ENCODE data around the gene ROR1.
"Not testable (repeated sequence)": the region's sequence is repeated elsewhere in the genome, so short reads cannot be mapped to it uniquely, and the experiment has no call there.

Gene ROR1

DNA sequence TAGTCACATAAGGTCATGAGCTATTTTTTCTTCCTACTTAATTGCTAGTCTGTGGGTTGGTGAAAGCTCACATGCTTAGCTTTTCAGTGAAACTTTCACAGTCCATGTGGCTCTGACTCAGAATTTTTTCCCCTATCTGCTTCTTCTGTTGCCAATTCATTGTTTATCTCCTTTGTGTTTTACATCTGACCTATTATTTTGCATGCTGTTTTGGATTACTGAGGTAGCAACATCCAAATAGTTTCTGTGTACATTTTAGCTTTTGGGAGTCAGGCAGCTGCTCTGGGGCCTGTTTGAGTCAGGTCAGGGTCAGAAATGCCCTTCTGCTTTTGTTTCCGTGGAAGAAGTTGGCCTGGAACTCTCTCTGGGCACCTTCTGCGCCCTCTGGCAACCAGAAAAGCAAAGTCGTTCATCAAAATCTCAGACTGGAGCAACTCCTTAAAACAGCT is 40.0 kb downstream of the ROR1 start:
- H3K36me3 Mint-ChIP-seq (ENCODE audit: low read depth): no peaks in the 10 kb centered on the region
- H3K27ac Mint-ChIP-seq: no peak overlapping the region
- no peak for DNase-seq (ENCODE audit: low spot score)
- no peak overlapping the region for H3K4me3 Mint-ChIP-seq
- H3K9me3 Mint-ChIP-seq: no peaks in the 10 kb centered on the region
- H3K4me1 Mint-ChIP-seq (ENCODE audit: low read depth): no peaks in the 10 kb centered on the region
- H3K27me3 Mint-ChIP-seq (ENCODE audit: low read depth): peaks cover 6% of the 10 kb centered on the region

DNA sequence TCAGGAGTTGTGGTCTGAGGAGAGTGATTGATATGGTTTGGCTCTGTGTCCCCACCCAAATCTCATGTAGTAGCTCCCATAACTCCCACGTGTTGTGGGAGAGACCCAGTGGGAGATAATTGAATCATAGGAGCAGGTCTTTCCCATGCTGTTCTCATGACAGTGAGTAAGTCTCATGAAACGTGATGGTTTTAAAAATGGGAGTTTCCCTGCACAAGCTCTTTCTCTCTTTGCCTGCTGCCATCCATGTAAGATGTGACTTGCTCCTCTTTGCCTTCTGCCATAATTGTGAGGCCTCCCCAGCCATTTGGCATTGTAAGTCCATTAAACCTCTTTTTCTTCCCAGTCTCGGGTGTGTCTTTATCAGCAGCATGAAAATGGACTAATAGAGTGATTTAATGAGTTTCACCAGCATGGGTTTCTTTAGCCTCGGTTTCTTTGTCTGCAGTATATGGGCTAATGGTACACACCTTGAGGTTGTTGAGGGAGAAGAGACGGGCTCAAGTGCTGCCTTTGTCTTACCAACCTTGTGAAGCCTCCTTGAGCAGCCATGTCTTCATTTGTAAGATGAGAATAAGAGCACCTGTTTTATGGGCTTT is 42.5 kb downstream of the ROR1 start:
- not testable (repeated sequence) for DNase-seq (ENCODE audit: low spot score); H3K27ac Mint-ChIP-seq; H3K4me1 Mint-ChIP-seq (ENCODE audit: low read depth); H3K4me3 Mint-ChIP-seq; H3K9me3 Mint-ChIP-seq; H3K36me3 Mint-ChIP-seq (ENCODE audit: low read depth)
- H3K27me3 Mint-ChIP-seq (ENCODE audit: low read depth): peaks cover 11% of the 10 kb centered on the region

DNA sequence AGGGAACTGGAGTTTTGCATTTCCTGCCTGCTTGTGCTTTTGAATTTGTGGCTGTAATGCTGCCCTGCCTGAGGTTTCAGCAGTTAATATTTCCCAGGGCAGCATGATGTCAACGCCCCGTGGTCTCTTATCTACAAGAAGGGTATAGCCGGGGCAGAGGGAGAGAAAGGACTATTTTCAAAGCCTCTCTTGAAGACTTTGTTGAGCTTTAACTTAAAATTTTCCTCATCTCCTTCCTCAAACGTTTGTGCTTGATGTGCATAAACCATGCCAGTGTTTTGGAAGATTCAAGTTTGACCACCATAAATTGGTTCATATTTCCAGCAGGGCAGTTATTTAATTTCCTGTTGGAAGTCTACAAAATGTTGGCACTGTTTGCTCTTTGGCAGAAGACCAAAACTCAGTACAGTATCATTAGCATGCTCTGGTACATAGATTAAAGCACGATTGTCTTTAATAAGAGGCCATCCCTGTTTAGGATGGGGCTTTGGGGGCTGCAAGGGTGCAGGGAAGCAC is 43.4 kb downstream of the ROR1 start:
- DNase-seq (ENCODE audit: low spot score): no peak
- Mint-ChIP-seq H3K4me1 (ENCODE audit: low read depth) (no peaks in the 10 kb centered on the region), H3K27me3 (ENCODE audit: low read depth) (peaks cover 11% of the 10 kb centered on the region), H3K4me3 (no peak overlapping the region), H3K9me3 (no peaks in the 10 kb centered on the region), H3K27ac (no peak overlapping the region), H3K36me3 (ENCODE audit: low read depth) (no peaks in the 10 kb centered on the region)

DNA sequence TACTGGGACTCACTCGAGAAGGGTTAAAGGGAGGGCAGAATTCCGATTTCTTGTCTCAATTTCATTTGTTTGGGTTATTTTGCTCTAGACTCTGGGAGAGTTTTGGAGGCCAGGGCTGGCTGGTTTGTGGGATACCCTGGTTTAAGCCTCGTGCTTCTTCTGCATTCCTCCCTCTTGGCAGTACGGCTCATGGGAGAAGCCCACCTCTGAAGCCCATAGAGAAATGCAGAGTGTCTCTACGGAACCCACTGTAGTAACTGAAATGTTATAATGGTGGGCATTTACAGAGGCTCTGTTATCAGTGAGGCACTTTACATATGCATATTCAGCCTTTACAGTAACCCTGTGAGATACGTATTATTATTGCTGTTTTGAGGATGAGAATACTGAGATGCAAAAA is 43.9 kb downstream of the ROR1 start:
- peaks cover 11% of the 10 kb centered on the region for H3K27me3 Mint-ChIP-seq (ENCODE audit: low read depth)
- no peak overlapping the region for H3K4me3 Mint-ChIP-seq
- H3K36me3 Mint-ChIP-seq (ENCODE audit: low read depth): no peaks in the 10 kb centered on the region
- H3K27ac Mint-ChIP-seq: no peak overlapping the region
- DNase-seq (ENCODE audit: low spot score): no peak
- H3K4me1 Mint-ChIP-seq (ENCODE audit: low read depth): no peaks in the 10 kb centered on the region
- no peaks in the 10 kb centered on the region for H3K9me3 Mint-ChIP-seq

DNA sequence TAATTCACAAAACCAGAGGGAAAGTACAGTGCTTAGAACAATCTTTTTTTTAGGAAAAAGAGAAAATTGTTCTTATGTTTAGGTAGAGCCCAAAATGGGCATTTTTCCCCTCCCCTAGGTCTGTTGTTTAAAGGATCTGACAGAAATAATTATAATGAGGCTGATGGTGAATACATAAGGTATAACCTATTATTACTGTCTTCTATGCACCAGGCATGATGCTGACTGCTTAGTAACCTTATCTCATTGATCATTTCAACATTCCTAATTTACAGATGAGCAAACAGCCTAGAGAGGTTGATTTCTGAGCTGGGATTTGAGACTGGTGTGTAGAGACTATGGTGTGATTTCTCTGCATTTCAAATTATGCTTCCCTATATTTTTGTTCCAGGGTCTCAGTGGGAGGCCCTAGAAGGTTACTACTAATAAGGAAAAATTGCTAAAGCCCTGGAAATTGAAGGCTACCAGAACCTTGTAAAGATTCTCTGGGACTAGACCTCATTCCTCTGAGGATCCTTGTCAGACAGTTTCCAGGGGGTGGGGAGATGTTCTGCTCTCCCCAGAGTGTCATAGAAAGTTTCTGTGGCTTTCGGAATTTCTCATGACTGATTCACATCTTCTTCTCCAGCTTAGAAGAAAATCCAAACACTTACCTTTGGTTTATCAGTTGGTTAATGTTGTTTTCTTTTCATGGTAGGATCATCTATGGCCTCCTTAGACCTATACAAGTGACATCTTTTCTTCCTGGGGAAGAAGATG is 44.9 kb downstream of the ROR1 start:
- Mint-ChIP-seq H3K27ac (no peak overlapping the region), H3K36me3 (ENCODE audit: low read depth) (no peaks in the 10 kb centered on the region), H3K9me3 (no peaks in the 10 kb centered on the region), H3K4me1 (ENCODE audit: low read depth) (no peaks in the 10 kb centered on the region), H3K27me3 (ENCODE audit: low read depth) (peaks cover 11% of the 10 kb centered on the region), H3K4me3 (no peak overlapping the region)
- no peak for DNase-seq (ENCODE audit: low spot score)

DNA sequence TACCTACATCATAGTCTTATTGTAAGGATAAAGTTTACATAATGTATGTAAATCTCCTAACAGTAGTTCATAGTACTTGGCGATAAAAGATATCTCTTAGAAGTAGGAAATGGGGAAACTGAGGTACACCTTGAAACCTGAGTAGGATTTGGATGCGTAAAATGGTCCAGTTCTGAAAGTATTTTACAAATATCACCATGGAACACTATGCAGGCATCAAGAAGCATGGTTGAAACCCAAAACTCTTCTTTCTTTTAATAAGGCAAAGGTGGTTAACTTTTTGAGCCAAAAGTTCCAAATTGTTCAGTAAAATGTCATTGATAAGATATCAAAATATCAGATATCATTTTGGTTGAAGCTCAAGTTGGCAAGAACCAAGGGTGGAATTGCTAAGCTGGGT is 46.0 kb downstream of the ROR1 start:
- Mint-ChIP-seq H3K36me3 (ENCODE audit: low read depth) (no peaks in the 10 kb centered on the region), H3K9me3 (no peaks in the 10 kb centered on the region), H3K4me3 (no peak overlapping the region), H3K27me3 (ENCODE audit: low read depth) (peaks cover 11% of the 10 kb centered on the region), H3K4me1 (ENCODE audit: low read depth) (no peaks in the 10 kb centered on the region), H3K27ac (no peak overlapping the region)
- DNase-seq (ENCODE audit: low spot score): no peak

DNA sequence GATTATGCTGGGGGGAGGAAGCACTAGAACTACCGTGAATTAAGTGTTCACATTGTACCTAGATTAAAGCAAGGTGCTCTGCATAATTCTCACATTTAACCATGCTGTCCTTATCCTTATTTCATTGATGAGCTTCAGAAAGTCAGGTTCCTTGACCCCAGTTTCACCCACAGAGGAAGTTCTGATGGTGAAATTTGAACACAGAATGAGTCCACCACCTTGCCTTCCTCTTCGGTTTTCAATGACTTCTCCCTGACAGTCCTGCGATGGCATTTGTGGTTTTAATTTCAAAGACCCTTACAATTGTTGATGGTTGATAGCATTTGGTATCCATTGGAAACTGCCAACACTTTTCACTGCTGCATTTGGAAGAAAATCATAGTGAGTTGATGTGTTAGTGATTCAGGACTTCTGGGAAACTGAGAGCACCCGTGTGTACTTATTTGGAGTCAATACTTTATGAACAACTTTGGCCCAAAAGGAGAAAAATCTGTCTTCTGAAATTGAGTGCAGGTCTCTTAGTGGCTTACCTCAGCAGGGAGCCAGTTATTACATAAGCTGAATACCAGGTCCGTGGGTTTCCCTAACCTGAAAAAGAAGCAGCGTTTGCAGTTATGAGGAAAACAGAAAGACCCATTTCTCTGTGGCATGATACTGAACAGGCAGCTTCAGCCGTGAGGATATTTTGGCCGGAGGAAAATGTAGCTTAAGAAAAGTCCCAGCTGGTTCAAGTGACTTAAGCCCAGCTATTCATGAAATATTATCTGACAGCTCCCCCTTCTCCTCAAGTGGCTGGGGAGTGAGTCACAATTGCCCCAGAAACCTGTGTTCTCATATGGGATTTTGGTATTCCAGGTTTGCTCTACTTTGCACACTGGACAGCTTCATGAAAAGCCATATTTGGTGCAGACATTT is 47.5 kb downstream of the ROR1 start:
- Mint-ChIP-seq H3K36me3 (ENCODE audit: low read depth) (no peaks in the 10 kb centered on the region), H3K4me3 (no peak overlapping the region), H3K27me3 (ENCODE audit: low read depth) (peaks cover 12% of the 10 kb centered on the region), H3K27ac (no peak overlapping the region), H3K4me1 (ENCODE audit: low read depth) (no peaks in the 10 kb centered on the region), H3K9me3 (no peaks in the 10 kb centered on the region)
- no peak for DNase-seq (ENCODE audit: low spot score)

DNA sequence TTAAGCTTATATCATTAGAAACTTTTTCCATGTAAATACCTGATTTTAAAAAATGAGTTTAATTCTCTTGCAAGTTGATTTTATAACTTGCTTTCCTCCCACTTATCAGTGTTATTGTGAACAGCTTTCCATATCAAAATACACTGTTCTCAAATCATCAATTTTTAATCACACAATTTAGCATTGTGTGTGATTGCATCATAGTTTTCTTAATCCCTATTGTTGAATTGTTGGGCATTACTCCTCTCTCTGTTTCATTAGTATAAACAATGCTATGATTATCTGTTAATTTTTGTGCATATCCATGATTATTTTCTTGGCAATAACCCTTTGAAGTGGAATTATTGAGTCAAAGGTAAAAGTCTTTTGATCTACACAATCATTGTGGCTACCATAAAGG is 48.7 kb downstream of the ROR1 start:
- Mint-ChIP-seq H3K4me1 (ENCODE audit: low read depth) (no peaks in the 10 kb centered on the region), H3K27me3 (ENCODE audit: low read depth) (peaks cover 14% of the 10 kb centered on the region), H3K4me3 (no peak overlapping the region), H3K27ac (no peak overlapping the region), H3K36me3 (ENCODE audit: low read depth) (no peaks in the 10 kb centered on the region), H3K9me3 (no peaks in the 10 kb centered on the region)
- DNase-seq (ENCODE audit: low spot score): no peak

DNA sequence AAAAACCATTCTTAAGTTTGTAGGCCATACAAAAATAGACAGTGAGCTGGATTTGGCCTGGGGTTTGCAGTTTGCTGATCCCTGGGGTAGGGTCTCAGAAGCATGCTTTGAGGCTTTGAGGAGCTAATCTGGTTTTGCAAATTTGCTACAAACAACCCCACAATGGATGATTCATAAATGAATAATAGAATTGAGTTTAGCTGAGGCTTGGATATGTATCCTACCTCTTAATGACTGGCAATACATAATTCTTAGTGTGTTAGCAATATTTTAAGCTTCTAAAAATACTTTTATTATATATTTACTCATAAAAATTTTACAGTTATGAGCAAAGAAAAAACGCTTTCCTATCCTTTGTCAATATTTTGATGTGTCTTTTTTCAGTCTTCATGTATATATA is 50.6 kb downstream of the ROR1 start:
- Mint-ChIP-seq H3K36me3 (ENCODE audit: low read depth) (no peaks in the 10 kb centered on the region), H3K9me3 (no peaks in the 10 kb centered on the region), H3K4me3 (no peak overlapping the region), H3K27me3 (ENCODE audit: low read depth) (peaks cover 13% of the 10 kb centered on the region), H3K27ac (no peak overlapping the region), H3K4me1 (ENCODE audit: low read depth) (no peaks in the 10 kb centered on the region)
- no peak for DNase-seq (ENCODE audit: low spot score)

DNA sequence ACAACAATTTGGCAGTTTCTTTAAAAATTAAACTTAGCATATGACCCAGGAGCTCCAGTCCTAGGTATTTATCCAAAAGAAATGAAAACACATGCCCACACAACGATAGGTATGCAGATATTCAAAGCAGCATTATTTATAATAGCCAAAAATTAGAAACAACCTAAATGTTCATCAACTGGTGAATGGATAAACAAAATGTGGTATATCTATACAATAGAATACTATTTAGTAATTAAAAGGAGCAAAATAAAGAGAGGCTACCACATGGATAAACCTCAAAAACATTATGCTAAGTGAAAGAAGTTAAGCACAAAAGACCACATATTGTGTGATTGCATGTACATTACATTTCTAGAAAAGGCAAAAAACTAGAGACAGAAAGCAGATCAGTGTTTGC is 51.3 kb downstream of the ROR1 start:
- Mint-ChIP-seq H3K4me1 (ENCODE audit: low read depth) (no peaks in the 10 kb centered on the region), H3K27ac (no peak overlapping the region)

DNA sequence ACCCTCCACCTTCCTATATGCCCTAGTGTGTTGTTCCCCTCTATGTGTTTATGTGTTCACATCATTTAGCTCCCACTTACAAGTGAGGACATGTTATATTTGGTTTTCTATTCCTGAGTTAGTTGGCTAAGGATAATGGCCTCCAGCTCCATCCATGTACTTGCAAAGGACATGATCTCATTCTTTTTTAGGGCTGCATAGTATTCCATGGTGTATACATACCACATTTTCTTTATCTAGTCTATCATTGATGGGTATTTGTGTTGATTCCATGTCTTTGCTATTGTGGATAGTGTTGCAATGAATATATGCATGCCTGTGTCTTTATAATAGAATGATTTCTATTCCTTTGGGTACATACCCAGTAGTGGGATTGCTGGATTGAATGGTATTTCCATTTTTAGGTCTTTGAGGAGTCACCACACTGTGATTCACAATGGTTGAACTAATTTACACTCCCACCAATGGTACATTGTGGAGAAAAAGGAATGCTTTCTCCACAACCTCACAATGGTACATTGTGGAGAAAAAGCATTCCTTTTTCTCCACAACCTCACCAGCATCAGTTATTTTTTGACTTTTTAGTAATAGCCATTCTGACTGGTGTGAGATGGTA is 52.5 kb downstream of the ROR1 start:
- not testable (repeated sequence) for H3K27me3 Mint-ChIP-seq (ENCODE audit: low read depth); DNase-seq (ENCODE audit: low spot score); H3K27ac Mint-ChIP-seq; H3K4me1 Mint-ChIP-seq (ENCODE audit: low read depth); H3K4me3 Mint-ChIP-seq; H3K9me3 Mint-ChIP-seq; H3K36me3 Mint-ChIP-seq (ENCODE audit: low read depth)

More for the DNA sequence above, 51.3 kb downstream of the ROR1 start:
- no peaks in the 10 kb centered on the region for H3K9me3 Mint-ChIP-seq
- no peak overlapping the region for H3K4me3 Mint-ChIP-seq
- DNase-seq (ENCODE audit: low spot score): no peak
- no peaks in the 10 kb centered on the region for H3K36me3 Mint-ChIP-seq (ENCODE audit: low read depth)
- peaks cover 12% of the 10 kb centered on the region for H3K27me3 Mint-ChIP-seq (ENCODE audit: low read depth)

DNA sequence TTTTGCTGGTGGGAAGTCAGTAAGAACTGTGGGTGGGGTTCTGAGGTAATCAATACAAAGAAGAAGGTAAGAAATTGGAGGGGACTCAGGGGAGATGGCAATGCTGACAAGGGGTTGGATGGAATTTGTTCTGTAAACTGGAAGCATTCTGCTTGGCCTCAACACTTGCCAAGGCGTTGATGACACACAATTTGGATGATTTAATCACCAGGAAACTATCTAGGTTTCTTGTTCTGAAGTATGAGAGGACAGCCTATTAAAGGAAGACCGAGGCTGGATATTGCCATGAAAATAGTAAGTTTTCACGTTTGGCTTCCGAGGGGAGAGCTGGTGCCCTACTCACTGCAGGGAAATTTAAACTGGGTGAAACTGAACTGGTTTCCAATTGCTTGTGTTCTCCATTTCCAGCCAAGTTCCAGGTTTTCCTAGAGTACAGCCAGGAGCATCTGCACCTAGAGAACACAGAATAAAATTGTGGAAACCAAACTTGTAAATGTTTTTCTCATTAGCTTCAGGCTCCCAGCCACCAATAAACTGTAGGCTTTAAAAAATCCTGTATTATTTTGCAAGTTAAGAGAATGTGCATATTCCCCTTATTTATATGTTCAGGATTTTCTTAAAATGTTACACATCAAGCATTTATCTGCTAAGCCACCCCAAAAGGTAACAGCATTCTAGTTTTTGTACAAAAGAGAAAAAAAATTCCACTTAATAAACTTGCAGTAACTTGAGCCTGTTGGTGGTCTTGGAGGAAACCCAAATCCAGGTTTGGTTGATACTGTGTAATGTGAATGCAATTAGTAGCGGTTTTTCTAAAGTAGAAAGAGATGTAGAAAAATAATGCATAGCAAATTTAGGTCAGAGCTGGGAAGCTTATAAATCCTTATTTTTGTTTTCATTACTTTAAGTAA is 53.8 kb downstream of the ROR1 start:
- Mint-ChIP-seq H3K27ac (no peak overlapping the region), H3K9me3 (no peaks in the 10 kb centered on the region), H3K4me1 (ENCODE audit: low read depth) (no peaks in the 10 kb centered on the region), H3K36me3 (ENCODE audit: low read depth) (no peaks in the 10 kb centered on the region), H3K27me3 (ENCODE audit: low read depth) (peaks cover 9% of the 10 kb centered on the region), H3K4me3 (no peak overlapping the region)
- no peak for DNase-seq (ENCODE audit: low spot score)

Measured in T-helper 2 cell treated with Interferon-gamma antibody and Interleukin-4, amounts not matched to agents 5 μg/mL and 100 μg/mL, for 36 hours (primary cell).